NOMO-1 treated with DMSO at 0.1 percent for 48 hours (cell line): ENCODE measurements around the gene HMGN1.

Source experiments
- DNase-seq: peaks from one replicate; lab custom pipeline; 2025; ENCODE audit not compliant: unreplicated experiment; lab: John Stamatoyannopoulos, UW

The HMGN1 gene

GRCh38 chr21:39311164-39311563 is 37.7 kb downstream of the HMGN1 start:
- DNase-seq = no peak

- DNase-seq = no peak
These were observed 41.4 kb downstream of the HMGN1 start for GRCh38 chr21:39307466-39307865.

GRCh38 chr21:39300587-39300986 is 48.3 kb downstream of the HMGN1 start:
- no peak for DNase-seq

- DNase-seq = no peak
These were observed 52.0 kb downstream of the HMGN1 start for GRCh38 chr21:39296891-39297290.
